22Rv1 (cell line): ENCODE data around the gene SEMA4B.

Experiments
- ZFX ChIP-seq: fragments of 450-650 bp; IDR thresholded peaks from 2 replicates; pipeline ENCODE4 v1.6.1; 2017; ENCODE audit warnings: antibody characterized with exemption, borderline replicate concordance
- TF ChIP-seq, protein P1 (sequence below): fragments of 450-650 bp; IDR thresholded peaks from 2 replicates; pipeline ENCODE4 v1.5.1; 2017; ENCODE audit warnings: mild to moderate bottlenecking

DNA sequence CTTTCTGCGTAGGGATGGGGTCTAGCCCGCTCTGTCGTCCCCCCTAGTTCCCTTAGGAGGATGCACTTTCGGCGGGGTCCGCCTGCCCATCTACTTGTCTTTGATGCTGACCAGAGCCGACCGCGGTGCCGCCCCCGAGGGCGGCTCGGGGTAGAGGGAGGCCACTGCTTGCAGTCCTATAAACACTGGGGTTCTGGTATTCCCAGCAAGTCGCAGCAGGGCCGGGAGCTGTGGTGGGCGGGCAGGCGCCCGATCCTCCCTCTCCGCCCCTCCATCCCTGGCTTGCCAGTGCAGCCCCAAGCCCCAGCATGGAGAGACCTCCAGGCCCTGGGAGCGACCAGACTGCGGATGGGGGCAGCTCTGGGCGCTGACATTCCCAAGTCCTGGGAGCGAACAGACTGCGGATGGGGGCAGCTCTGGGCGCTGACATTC, 830 bp downstream of the SEMA4B start:
- TF ChIP-seq, protein P1, sequence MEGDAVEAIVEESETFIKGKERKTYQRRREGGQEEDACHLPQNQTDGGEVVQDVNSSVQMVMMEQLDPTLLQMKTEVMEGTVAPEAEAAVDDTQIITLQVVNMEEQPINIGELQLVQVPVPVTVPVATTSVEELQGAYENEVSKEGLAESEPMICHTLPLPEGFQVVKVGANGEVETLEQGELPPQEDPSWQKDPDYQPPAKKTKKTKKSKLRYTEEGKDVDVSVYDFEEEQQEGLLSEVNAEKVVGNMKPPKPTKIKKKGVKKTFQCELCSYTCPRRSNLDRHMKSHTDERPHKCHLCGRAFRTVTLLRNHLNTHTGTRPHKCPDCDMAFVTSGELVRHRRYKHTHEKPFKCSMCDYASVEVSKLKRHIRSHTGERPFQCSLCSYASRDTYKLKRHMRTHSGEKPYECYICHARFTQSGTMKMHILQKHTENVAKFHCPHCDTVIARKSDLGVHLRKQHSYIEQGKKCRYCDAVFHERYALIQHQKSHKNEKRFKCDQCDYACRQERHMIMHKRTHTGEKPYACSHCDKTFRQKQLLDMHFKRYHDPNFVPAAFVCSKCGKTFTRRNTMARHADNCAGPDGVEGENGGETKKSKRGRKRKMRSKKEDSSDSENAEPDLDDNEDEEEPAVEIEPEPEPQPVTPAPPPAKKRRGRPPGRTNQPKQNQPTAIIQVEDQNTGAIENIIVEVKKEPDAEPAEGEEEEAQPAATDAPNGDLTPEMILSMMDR: no peak
- TF ChIP-seq ZFX: no peak
